ENCODE data around the gene NOS1AP. TPM values are rescaled to one million over a fixed set of nuclear protein-coding genes. Genes with fewer than 3 reads are reported as not detected.
"Not testable (repeated sequence)": the region's sequence is repeated elsewhere in the genome, so short reads cannot be mapped to it uniquely, and the experiment has no call there.

The NOS1AP gene
- total RNA-seq, 1 donor, result 0.43 TPM

GRCh38 chr1:162197615-162198421 lies 128.3 kb downstream of the NOS1AP start:
- no peak for TF ChIP-seq CTCF (IDR thresholded peaks at IDR 0.05; ENCODE audit: insufficient read depth, low read depth, low read length)
- no peak for DNase-seq (ENCODE audit: low read depth)
- H3K4me3 ChIP-seq (ENCODE audit: low read depth, low read length), result no peak overlapping the region

- no peak overlapping the region for H3K4me3 ChIP-seq (ENCODE audit: low read depth, low read length)
- DNase-seq (ENCODE audit: low read depth), result peak; percentile 17
Observed at GRCh38 chr1:162200096-162200847, 130.8 kb downstream of the NOS1AP start.

GRCh38 chr1:162201062-162201461 lies 131.6 kb downstream of the NOS1AP start:
- H3K4me3 ChIP-seq (ENCODE audit: low read depth, low read length); DNase-seq (ENCODE audit: low read depth): not testable (repeated sequence)

More at GRCh38 chr1:162200096-162200847, 130.8 kb downstream of the NOS1AP start:
- TF ChIP-seq CTCF (IDR thresholded peaks at IDR 0.05; ENCODE audit: insufficient read depth, low read depth, low read length), result no peak

- TF ChIP-seq CTCF (IDR thresholded peaks at IDR 0.05; ENCODE audit: insufficient read depth, low read depth, low read length), result no peak
- H3K4me3 ChIP-seq (ENCODE audit: low read depth, low read length), result no peak overlapping the region
- no peak for DNase-seq (ENCODE audit: low read depth)
Observed at GRCh38 chr1:162204129-162204822, 134.8 kb downstream of the NOS1AP start.

GRCh38 chr1:162204823-162205155 lies 135.3 kb downstream of the NOS1AP start:
- no peak for TF ChIP-seq CTCF (IDR thresholded peaks at IDR 0.05; ENCODE audit: insufficient read depth, low read depth, low read length)
- no peak for DNase-seq (ENCODE audit: low read depth)
- H3K4me3 ChIP-seq (ENCODE audit: low read depth, low read length), result no peak overlapping the region

- H3K4me3 ChIP-seq (ENCODE audit: low read depth, low read length), result no peak overlapping the region
- DNase-seq (ENCODE audit: low read depth), result no peak
- no peak for TF ChIP-seq CTCF (IDR thresholded peaks at IDR 0.05; ENCODE audit: insufficient read depth, low read depth, low read length)
Observed at GRCh38 chr1:162206300-162206699, 136.8 kb downstream of the NOS1AP start.
